Esophagus muscularis mucosa (tissue), 4 donors: ENCODE results near the gene ZNF766.

Experiments
- EP300 ChIP-seq: sonication (generic); formaldehyde crosslinking; IDR thresholded peaks from one replicate; pipeline ENCODE4 v1.6.1; 2017; ENCODE audit warnings: antibody characterized with exemption
- POLR2A ChIP-seq: fragments of 450-650 bp; IDR thresholded peaks from one replicate; pipeline ENCODE4 v1.6.1; 2017; ENCODE audit warnings: antibody characterized with exemption, moderate library complexity, mild to moderate bottlenecking, low read depth
- POLR2AphosphoS5 ChIP-seq, 2 donors: sonication (generic); formaldehyde crosslinking; IDR thresholded peaks; one replicate each; pipeline ENCODE4 v1.6.1; 2017; ENCODE audit warnings: antibody characterized with exemption in 2 of 2
- TF ChIP-seq, protein P1 (sequence below), 3 experiments: fragments of 200-600 bp in 2 of 3; fragments of 450-650 bp in 1 of 3; sonication (generic) in 2 of 3; IDR thresholded peaks; one replicate each; pipeline ENCODE4 v1.5.1; 2017 to 2019; ENCODE audit warnings: antibody characterized with exemption in 3 of 3, mild to moderate bottlenecking in 2 of 3, moderate library complexity in 1 of 3

GRCh38 chr19:52258426-52258825 is 11.0 kb upstream of the ZNF766 start:
- TF ChIP-seq, protein P1, sequence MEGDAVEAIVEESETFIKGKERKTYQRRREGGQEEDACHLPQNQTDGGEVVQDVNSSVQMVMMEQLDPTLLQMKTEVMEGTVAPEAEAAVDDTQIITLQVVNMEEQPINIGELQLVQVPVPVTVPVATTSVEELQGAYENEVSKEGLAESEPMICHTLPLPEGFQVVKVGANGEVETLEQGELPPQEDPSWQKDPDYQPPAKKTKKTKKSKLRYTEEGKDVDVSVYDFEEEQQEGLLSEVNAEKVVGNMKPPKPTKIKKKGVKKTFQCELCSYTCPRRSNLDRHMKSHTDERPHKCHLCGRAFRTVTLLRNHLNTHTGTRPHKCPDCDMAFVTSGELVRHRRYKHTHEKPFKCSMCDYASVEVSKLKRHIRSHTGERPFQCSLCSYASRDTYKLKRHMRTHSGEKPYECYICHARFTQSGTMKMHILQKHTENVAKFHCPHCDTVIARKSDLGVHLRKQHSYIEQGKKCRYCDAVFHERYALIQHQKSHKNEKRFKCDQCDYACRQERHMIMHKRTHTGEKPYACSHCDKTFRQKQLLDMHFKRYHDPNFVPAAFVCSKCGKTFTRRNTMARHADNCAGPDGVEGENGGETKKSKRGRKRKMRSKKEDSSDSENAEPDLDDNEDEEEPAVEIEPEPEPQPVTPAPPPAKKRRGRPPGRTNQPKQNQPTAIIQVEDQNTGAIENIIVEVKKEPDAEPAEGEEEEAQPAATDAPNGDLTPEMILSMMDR (IDR thresholded peaks at IDR 0.05): no peak
- no peak for TF ChIP-seq POLR2AphosphoS5 (IDR thresholded peaks at IDR 0.05)
- no peak for TF ChIP-seq POLR2A
- no peak for TF ChIP-seq EP300
